ENCODE results near the gene TACO1.

Gene TACO1

GRCh38 chr17:63600569-63601438 lies at the start of gene TACO1:
TSS of gene TACO1 (plus strand) at chr17:63600895. CDS start at chr17:63601084, 189 bp downstream.
- no peak for TF ChIP-seq CTCF (IDR thresholded peaks at IDR 0.05; ENCODE audit: insufficient read depth, low read depth, low read length, missing control alignments)
- DNase-seq (ENCODE audit: low read depth), result peak; percentile 91
- peak within 1 kb of the TSS; percentile 64 for H3K4me3 ChIP-seq (ENCODE audit: low read depth, low read length)

- H3K4me3 ChIP-seq (ENCODE audit: low read depth, low read length), result peak overlapping the region; percentile 81
- DNase-seq (ENCODE audit: low read depth), result no peak
- no peak for TF ChIP-seq CTCF (IDR thresholded peaks at IDR 0.05; ENCODE audit: insufficient read depth, low read depth, low read length, missing control alignments)
Measured at GRCh38 chr17:63552211-63552610, 48.5 kb upstream of the TACO1 start.

GRCh38 chr17:63555500-63556156 lies 45.1 kb upstream of the TACO1 start:
- no peak for TF ChIP-seq CTCF (IDR thresholded peaks at IDR 0.05; ENCODE audit: insufficient read depth, low read depth, low read length, missing control alignments)
- no peak for DNase-seq (ENCODE audit: low read depth)

GRCh38 chr17:63557416-63557815 lies 43.3 kb upstream of the TACO1 start:
- no peak overlapping the region for H3K4me3 ChIP-seq (ENCODE audit: low read depth, low read length)
- TF ChIP-seq CTCF (IDR thresholded peaks at IDR 0.05; ENCODE audit: insufficient read depth, low read depth, low read length, missing control alignments), result no peak
- no peak for DNase-seq (ENCODE audit: low read depth)

More at GRCh38 chr17:63555500-63556156, 45.1 kb upstream of the TACO1 start:
- no peak overlapping the region for H3K4me3 ChIP-seq (ENCODE audit: low read depth, low read length)

- no peak overlapping the region for H3K4me3 ChIP-seq (ENCODE audit: low read depth, low read length)
- no peak for TF ChIP-seq CTCF (IDR thresholded peaks at IDR 0.05; ENCODE audit: insufficient read depth, low read depth, low read length, missing control alignments)
- DNase-seq (ENCODE audit: low read depth), result no peak
Measured at GRCh38 chr17:63558441-63558840, 42.3 kb upstream of the TACO1 start.

GRCh38 chr17:63561819-63562218 lies 38.9 kb upstream of the TACO1 start:
- no peak for DNase-seq (ENCODE audit: low read depth)
- no peak overlapping the region for H3K4me3 ChIP-seq (ENCODE audit: low read depth, low read length)
- no peak for TF ChIP-seq CTCF (IDR thresholded peaks at IDR 0.05; ENCODE audit: insufficient read depth, low read depth, low read length, missing control alignments)

All from GM12865 (cell line).